ENCODE data around the gene SENP1.

Gene SENP1

GRCh38 chr12:48044396-48044795 is 61.5 kb downstream of the SENP1 start:
- no peak for TF ChIP-seq ZNF274 (IDR thresholded peaks at IDR 0.05; ENCODE audit: low read depth, low read length)
- H3K4me3 ChIP-seq (ENCODE audit: low read length), result no peak overlapping the region

- H3K4me3 ChIP-seq (ENCODE audit: low read length), result no peak overlapping the region
- no peak for TF ChIP-seq ZNF274 (IDR thresholded peaks at IDR 0.05; ENCODE audit: low read depth, low read length)
These were observed 62.1 kb downstream of the SENP1 start for GRCh38 chr12:48043771-48044170.

GRCh38 chr12:48041591-48042423 is 64.1 kb downstream of the SENP1 start:
- TF ChIP-seq ZNF274 (IDR thresholded peaks at IDR 0.05; ENCODE audit: low read depth, low read length), result no peak
- no peak overlapping the region for H3K4me3 ChIP-seq (ENCODE audit: low read length)

- no peak for TF ChIP-seq ZNF274 (IDR thresholded peaks at IDR 0.05; ENCODE audit: low read depth, low read length)
- no peak overlapping the region for H3K4me3 ChIP-seq (ENCODE audit: low read length)
These were observed 65.5 kb downstream of the SENP1 start for GRCh38 chr12:48040354-48040753.

GRCh38 chr12:48039151-48039550 is 66.7 kb downstream of the SENP1 start:
- no peak overlapping the region for H3K4me3 ChIP-seq (ENCODE audit: low read length)
- no peak for TF ChIP-seq ZNF274 (IDR thresholded peaks at IDR 0.05; ENCODE audit: low read depth, low read length)

- H3K4me3 ChIP-seq (ENCODE audit: low read length), result no peak overlapping the region
- TF ChIP-seq ZNF274 (IDR thresholded peaks at IDR 0.05; ENCODE audit: low read depth, low read length), result no peak
These were observed 67.8 kb downstream of the SENP1 start for GRCh38 chr12:48038085-48038484.

GRCh38 chr12:48037267-48037915 is 68.5 kb downstream of the SENP1 start:
- H3K4me3 ChIP-seq (ENCODE audit: low read length), result no peak overlapping the region
- TF ChIP-seq ZNF274 (IDR thresholded peaks at IDR 0.05; ENCODE audit: low read depth, low read length), result no peak

GRCh38 chr12:48036818-48037217 is 69.1 kb downstream of the SENP1 start:
- TF ChIP-seq ZNF274 (IDR thresholded peaks at IDR 0.05; ENCODE audit: low read depth, low read length), result no peak
- H3K4me3 ChIP-seq (ENCODE audit: low read length), result no peak overlapping the region

- no peak for TF ChIP-seq ZNF274 (IDR thresholded peaks at IDR 0.05; ENCODE audit: low read depth, low read length)
These were observed 70.8 kb downstream of the SENP1 start for GRCh38 chr12:48034835-48035805.

GRCh38 chr12:48033451-48033850 is 72.4 kb downstream of the SENP1 start:
- H3K4me3 ChIP-seq (ENCODE audit: low read length), result no peak overlapping the region
- no peak for TF ChIP-seq ZNF274 (IDR thresholded peaks at IDR 0.05; ENCODE audit: low read depth, low read length)

More at GRCh38 chr12:48034835-48035805, 70.8 kb downstream of the SENP1 start:
- H3K4me3 ChIP-seq (ENCODE audit: low read length), result no peak overlapping the region

GRCh38 chr12:48032597-48032996 is 73.3 kb downstream of the SENP1 start:
- TF ChIP-seq ZNF274 (IDR thresholded peaks at IDR 0.05; ENCODE audit: low read depth, low read length), result no peak
- H3K4me3 ChIP-seq (ENCODE audit: low read length), result no peak overlapping the region

GRCh38 chr12:48031135-48031960 is 74.5 kb downstream of the SENP1 start:
- H3K4me3 ChIP-seq (ENCODE audit: low read length), result no peak overlapping the region
- TF ChIP-seq ZNF274 (IDR thresholded peaks at IDR 0.05; ENCODE audit: low read depth, low read length), result no peak

GRCh38 chr12:48030173-48030650 is 75.7 kb downstream of the SENP1 start:
- no peak for TF ChIP-seq ZNF274 (IDR thresholded peaks at IDR 0.05; ENCODE audit: low read depth, low read length)

More at GRCh38 chr12:48030173-48030650, 75.7 kb downstream of the SENP1 start:
- H3K4me3 ChIP-seq (ENCODE audit: low read length), result no peak overlapping the region
